ENCODE data around the gene ZMYND11. TPM values are rescaled to one million over a fixed set of nuclear protein-coding genes. Genes with fewer than 3 reads are reported as not detected.

ZMYND11 gene
- total RNA-seq, 1 donor from 2014 or later: 69.2 TPM

DNA sequence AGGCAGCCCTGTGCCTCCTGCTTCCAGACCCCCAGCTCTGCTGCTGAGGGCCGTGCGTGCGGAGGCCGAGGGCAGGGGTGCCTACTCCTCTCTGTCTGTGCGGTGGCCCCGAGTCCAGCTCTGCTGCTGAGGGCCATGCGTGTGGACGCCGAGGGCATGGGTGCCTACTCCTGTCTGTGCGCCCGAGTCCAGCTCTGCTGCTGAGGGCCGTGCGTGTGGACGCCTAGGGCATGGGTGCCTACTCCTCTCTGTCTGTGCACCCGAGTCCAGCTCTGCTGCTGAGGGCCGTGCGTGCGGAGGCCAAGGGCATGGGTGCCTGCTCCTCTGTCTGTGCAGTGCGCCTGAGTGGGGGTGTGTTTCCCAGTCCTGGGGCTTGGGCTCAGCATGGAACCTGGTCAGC, 142.7 kb downstream of the ZMYND11 start:
- H3K27me3 Mint-ChIP-seq (ENCODE audit: low read depth): no peaks in the 10 kb centered on the region
- no peak overlapping the region for H3K4me3 Mint-ChIP-seq
- peaks cover 35% of the 10 kb centered on the region for H3K36me3 Mint-ChIP-seq
- H3K27ac Mint-ChIP-seq: no peak overlapping the region
- no peak for TF ChIP-seq CTCF (IDR thresholded peaks at IDR 0.05; ENCODE audit: unreplicated experiment)
- H3K9me3 Mint-ChIP-seq: no peaks in the 10 kb centered on the region
- no peaks in the 10 kb centered on the region for H3K4me1 Mint-ChIP-seq
- DNase-seq (ENCODE audit: low spot score in 2 of 2, unreplicated experiment in 2 of 2): no peak

- no peak for DNase-seq (ENCODE audit: low spot score in 2 of 2, unreplicated experiment in 2 of 2)
- no peak overlapping the region for H3K4me3 Mint-ChIP-seq
- peaks cover 42% of the 10 kb centered on the region for H3K36me3 Mint-ChIP-seq
- H3K27me3 Mint-ChIP-seq (ENCODE audit: low read depth): no peaks in the 10 kb centered on the region
- no peak overlapping the region for H3K27ac Mint-ChIP-seq
- no peaks in the 10 kb centered on the region for H3K9me3 Mint-ChIP-seq
- no peaks in the 10 kb centered on the region for H3K4me1 Mint-ChIP-seq
- no peak for TF ChIP-seq CTCF (IDR thresholded peaks at IDR 0.05; ENCODE audit: unreplicated experiment)
Measured at GRCh38 chr10:278707-279106, 143.5 kb downstream of the ZMYND11 start.

GRCh38 chr10:279232-279631, 144.0 kb downstream of the ZMYND11 start:
- no peak for DNase-seq (ENCODE audit: low spot score in 2 of 2, unreplicated experiment in 2 of 2)
- H3K4me3 Mint-ChIP-seq: no peak overlapping the region
- H3K4me1 Mint-ChIP-seq: no peaks in the 10 kb centered on the region
- H3K27me3 Mint-ChIP-seq (ENCODE audit: low read depth): no peaks in the 10 kb centered on the region
- no peaks in the 10 kb centered on the region for H3K9me3 Mint-ChIP-seq
- no peak overlapping the region for H3K27ac Mint-ChIP-seq
- H3K36me3 Mint-ChIP-seq: peaks cover 48% of the 10 kb centered on the region
- TF ChIP-seq CTCF (IDR thresholded peaks at IDR 0.05; ENCODE audit: unreplicated experiment): no peak

GRCh38 chr10:279655-280054, 144.4 kb downstream of the ZMYND11 start:
- Mint-ChIP-seq H3K27ac (no peak overlapping the region), H3K4me1 (no peaks in the 10 kb centered on the region), H3K36me3 (peaks cover 50% of the 10 kb centered on the region), H3K4me3 (no peak overlapping the region), H3K27me3 (ENCODE audit: low read depth) (no peaks in the 10 kb centered on the region), H3K9me3 (no peaks in the 10 kb centered on the region)
- no peak for TF ChIP-seq CTCF (IDR thresholded peaks at IDR 0.05; ENCODE audit: unreplicated experiment)
- no peak for DNase-seq (ENCODE audit: low spot score in 2 of 2, unreplicated experiment in 2 of 2)

DNA sequence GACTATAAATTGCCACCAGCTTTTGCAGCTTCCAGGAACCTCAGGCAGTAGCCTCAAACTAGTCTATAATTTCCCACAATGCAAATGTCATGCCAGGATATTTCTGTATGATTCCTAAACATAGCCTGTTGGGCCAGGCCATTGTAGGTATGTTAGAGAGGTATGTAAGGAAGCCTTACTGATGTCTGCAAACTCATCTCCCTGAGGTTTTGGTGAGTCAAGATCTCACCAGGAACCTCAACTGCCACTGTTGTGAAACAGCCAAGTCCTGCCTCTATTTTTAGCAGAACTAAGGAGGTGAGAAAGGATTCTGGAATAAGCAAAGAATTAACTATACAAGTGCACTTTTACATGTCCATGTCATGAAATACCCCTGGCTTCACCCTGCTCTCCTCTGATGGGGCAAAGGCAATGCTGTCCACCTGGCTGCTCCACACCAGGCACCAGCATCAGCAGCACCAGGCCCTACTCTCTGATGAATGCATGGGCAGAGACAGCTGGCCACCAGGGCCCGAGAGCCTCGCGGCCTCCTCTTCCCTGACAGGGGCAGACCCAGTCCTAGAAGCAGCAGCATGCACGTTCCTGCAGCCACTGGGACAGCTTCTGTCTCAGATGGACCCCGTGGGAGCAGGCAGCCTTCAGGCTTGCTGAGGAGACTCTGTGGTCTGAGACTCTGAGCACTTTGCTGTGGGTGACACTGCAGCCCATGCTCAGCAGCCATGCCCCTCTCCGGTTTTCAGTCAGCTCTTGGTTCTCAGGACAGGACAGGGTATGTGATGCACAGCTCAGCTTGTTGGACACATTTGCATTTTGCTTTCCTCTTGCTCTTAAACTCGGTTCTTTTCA, 147.3 kb downstream of the ZMYND11 start:
- Mint-ChIP-seq H3K27ac (no peak overlapping the region), H3K9me3 (no peaks in the 10 kb centered on the region), H3K4me1 (no peaks in the 10 kb centered on the region), H3K36me3 (peaks cover 54% of the 10 kb centered on the region), H3K4me3 (no peak overlapping the region), H3K27me3 (ENCODE audit: low read depth) (no peaks in the 10 kb centered on the region)
- no peak for TF ChIP-seq CTCF (IDR thresholded peaks at IDR 0.05; ENCODE audit: unreplicated experiment)
- no peak for DNase-seq (ENCODE audit: low spot score in 2 of 2, unreplicated experiment in 2 of 2)

Measured in mesothelial cell of epicardium (in vitro differentiated cells).